PC-3 (cell line): Measurements from ENCODE around the gene TLE6. TPM values are rescaled to one million over a fixed set of nuclear protein-coding genes. Genes with fewer than 3 reads are reported as not detected.

ENCODE experiments used
- ATAC-seq: fragments of 200-7000 bp; cut with Tn5 transposase; 2 replicates; pipeline ENCODE4 v1.9.1; 2020; ENCODE audit warnings: mild to moderate bottlenecking, moderate library complexity
- BruUV-seq: library from RNA; stranded (reverse); fragments of 400-500 nt; replicated peaks from 2 replicates; lab custom pipeline; 2021; lab: Mats Ljungman, UMichigan
- CTCF ChIA-PET: fragments of 300-600 bp; sonication (Branson Sonifier 250); formaldehyde crosslinking; loops from one replicate; lab custom pipeline; 2022; ENCODE audit warnings: antibody characterized with exemption; lab: Charles Lee
- POLR2A ChIA-PET: fragments of 300-600 bp; sonication (Branson Sonifier 250); formaldehyde crosslinking; loops from one replicate; lab custom pipeline; 2022; ENCODE audit warnings: antibody characterized with exemption; ENCODE audit not compliant: unreplicated experiment; lab: Charles Lee
- DNase-seq: peaks from one replicate; pipeline ENCODE4 v3.0.0-alpha.2; 2015
- H2AFZ ChIP-seq: fragments of 300-600 bp; sonication (generic); 2 replicates; pipeline ENCODE4 v1.6.0; 2016; ENCODE audit warnings: antibody characterized with exemption, low read length
- H3F3A ChIP-seq: fragments of 300-600 bp; sonication (generic); one replicate; pipeline ENCODE4 v1.6.0; 2017; ENCODE audit warnings: antibody characterized with exemption, low read length, control low read depth, mild to moderate bottlenecking; ENCODE audit not compliant: unreplicated experiment
- H3K27ac ChIP-seq: fragments of 300-600 bp; sonication (generic); 2 replicates; pipeline ENCODE4 v1.5.1; 2016; ENCODE audit warnings: mild to moderate bottlenecking, low read length
- H3K27me3 ChIP-seq: fragments of 300-600 bp; sonication (generic); 2 replicates; pipeline ENCODE4 v1.6.1; 2016; ENCODE audit warnings: low read length, mixed read lengths
- H3K36me3 ChIP-seq: fragments of 300-600 bp; sonication (generic); 2 replicates; pipeline ENCODE4 v1.6.1; 2016; ENCODE audit warnings: low read depth, mixed run types, low read length, mixed read lengths
- H3K4me1 ChIP-seq: fragments of 300-600 bp; sonication (generic); 2 replicates; pipeline ENCODE4 v1.5.1; 2016; ENCODE audit warnings: low read length; ENCODE audit not compliant: insufficient read depth
- H3K4me2 ChIP-seq: fragments of 300-600 bp; sonication (generic); 2 replicates; pipeline ENCODE4 v1.6.0; 2016; ENCODE audit warnings: low read length
- H3K4me3 ChIP-seq: fragments of 300-600 bp; sonication (generic); 2 replicates; pipeline ENCODE4 v1.5.1; 2016; ENCODE audit warnings: mild to moderate bottlenecking, low read length, mixed read lengths
- H3K79me2 ChIP-seq: fragments of 300-600 bp; sonication (generic); 2 replicates; pipeline ENCODE4 v1.6.1; 2017; ENCODE audit warnings: low read length, mixed read lengths
- H3K9ac ChIP-seq: fragments of 300-600 bp; sonication (generic); 2 replicates; pipeline ENCODE4 v1.6.0; 2016; ENCODE audit warnings: mild to moderate bottlenecking, low read length
- H3K9me2 ChIP-seq: fragments of 300-600 bp; sonication (generic); replicated peaks from 2 replicates; pipeline ENCODE4 v1.6.1; 2016; ENCODE audit warnings: mixed run types, low read length, mixed read lengths
- H3K9me3 ChIP-seq: fragments of 300-600 bp; sonication (generic); 2 replicates; pipeline ENCODE4 v1.6.1; 2016; ENCODE audit warnings: low read length, mixed read lengths
- H4K20me1 ChIP-seq: fragments of 300-600 bp; sonication (generic); 2 replicates; pipeline ENCODE4 v1.6.1; 2016; ENCODE audit warnings: low read length, mixed read lengths
- EZH2 ChIP-seq: fragments of 300-600 bp; sonication (generic); IDR thresholded peaks from one replicate; pipeline ENCODE4 v1.6.1; 2017; ENCODE audit warnings: antibody characterized with exemption, mild to moderate bottlenecking, low read length; ENCODE audit not compliant: unreplicated experiment
- EZH2phosphoT487 ChIP-seq: fragments of 300-600 bp; sonication (generic); IDR thresholded peaks from 2 replicates; pipeline ENCODE4 v1.6.1; 2018; ENCODE audit warnings: mild to moderate bottlenecking, antibody characterized with exemption, low read length, borderline replicate concordance
- intact Hi-C: fragments of 100-400 bp; cut with micrococcal nuclease; formaldehyde crosslinking; loops from 2 replicates; pipeline ENCODE4 v1.9.0; 2023
- total RNA-seq: library from RNA; depleted of rRNA; stranded (reverse); fragments of >200 nt; gene quantifications from 2 replicates; pipeline ENCODE4 v1.2.3, GENCODE V29; 2014
- TF ChIP-seq, protein P1 (sequence below): fragments of 300-600 bp; sonication (generic); conservative IDR thresholded peaks from 2 replicates; pipeline ENCODE4 v1.5.1; 2017; ENCODE audit warnings: antibody characterized with exemption, low read depth, mild to moderate bottlenecking, low read length

Gene TLE6
- total RNA-seq, 1 experiment from 2014 or later = 1.9 TPM

DNA sequence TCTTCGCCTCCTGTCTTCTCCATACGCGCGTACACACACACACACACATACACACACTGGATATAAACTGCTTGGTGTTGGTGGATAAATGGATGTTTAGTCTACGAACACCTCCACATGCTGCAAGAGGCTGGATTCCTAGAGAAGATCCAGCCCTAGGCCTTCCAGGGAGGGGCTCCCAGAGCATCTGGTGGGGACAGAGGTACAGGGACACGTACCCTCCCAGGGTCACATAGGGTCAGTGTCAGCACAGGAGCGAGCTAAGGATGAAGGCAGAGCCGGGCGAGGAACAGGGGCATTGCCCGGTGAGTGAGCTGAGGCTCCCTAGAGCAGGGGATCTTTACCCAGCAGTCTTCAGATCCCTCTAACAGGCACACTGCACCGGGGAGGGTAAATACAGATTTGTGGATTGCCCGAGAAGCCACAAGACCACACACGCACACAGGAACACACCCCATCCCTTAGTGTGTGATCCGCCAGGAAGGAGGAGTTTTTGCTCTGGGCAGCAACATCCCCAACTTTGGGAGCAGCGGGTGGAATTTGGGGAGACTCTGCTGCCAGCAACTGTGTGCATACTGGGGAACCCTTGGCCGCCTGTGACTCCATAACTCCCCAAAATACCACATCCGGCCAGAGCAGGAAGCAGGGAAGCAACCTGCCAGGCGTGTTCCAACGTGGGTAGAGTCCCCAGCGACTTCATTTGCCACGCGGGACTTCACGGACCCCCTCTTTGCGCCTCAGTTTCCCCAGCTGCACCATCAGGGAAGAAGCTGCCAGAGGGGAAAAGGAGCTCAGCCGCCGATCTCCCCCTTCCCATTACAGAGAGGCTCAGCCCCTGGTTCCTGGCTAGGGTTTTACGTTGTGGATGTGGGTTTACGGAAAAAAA is 57.5 kb downstream of the TLE6 start:
- ChIA-PET POLR2A (interaction anchor here (1.0 to 1.2 kb wide), 2 partner anchors 28 to 84 kb away, joined by 5 to 8 read pairs; no protein-coding TSS in a partner anchor), CTCF (interaction anchor here (0.8 kb wide), 1 partner anchor 21 kb away, joined by 3 read pairs; no protein-coding TSS in a partner anchor)

DNA sequence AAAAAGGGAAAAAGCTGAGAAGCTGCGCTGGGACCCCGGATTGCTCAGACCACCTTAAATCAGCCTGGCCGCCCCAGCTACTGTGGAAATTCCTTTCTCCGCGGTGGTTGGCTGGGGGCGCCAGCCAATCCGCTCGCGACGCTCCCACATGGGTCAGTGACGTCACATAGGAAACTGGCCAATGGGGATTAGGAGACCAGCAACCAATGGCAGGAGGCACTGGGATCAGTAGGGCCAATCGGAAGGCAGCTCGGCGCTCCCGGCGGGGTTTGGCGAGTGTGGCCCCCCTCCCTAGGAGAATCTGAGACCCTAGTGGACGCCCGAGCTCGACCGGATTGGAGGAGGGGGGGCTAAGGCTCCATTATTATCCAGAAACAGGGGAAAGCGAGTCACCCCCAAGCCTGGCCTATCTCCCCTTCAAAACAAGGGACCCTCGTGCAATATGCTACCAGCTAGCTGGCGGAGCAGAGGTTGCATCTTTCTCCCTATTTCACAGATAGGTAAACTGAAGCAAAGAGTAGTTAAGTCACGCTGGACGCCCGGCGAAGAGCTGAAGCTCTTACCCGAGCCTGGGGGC is 58.3 kb downstream of the TLE6 start:
- peak overlapping the region; percentile 62 for H3K27ac ChIP-seq
- peak overlapping the region; percentile 85 for H3K4me3 ChIP-seq
- BruUV-seq = no TSS peak
- no peaks in the 10 kb centered on the region for H3K9me3 ChIP-seq
- no peaks in the 10 kb centered on the region for H3F3A ChIP-seq
- intact Hi-C loops = no loop called here
- no peaks in the 10 kb centered on the region for H3K27me3 ChIP-seq
- TF ChIP-seq, protein P1, sequence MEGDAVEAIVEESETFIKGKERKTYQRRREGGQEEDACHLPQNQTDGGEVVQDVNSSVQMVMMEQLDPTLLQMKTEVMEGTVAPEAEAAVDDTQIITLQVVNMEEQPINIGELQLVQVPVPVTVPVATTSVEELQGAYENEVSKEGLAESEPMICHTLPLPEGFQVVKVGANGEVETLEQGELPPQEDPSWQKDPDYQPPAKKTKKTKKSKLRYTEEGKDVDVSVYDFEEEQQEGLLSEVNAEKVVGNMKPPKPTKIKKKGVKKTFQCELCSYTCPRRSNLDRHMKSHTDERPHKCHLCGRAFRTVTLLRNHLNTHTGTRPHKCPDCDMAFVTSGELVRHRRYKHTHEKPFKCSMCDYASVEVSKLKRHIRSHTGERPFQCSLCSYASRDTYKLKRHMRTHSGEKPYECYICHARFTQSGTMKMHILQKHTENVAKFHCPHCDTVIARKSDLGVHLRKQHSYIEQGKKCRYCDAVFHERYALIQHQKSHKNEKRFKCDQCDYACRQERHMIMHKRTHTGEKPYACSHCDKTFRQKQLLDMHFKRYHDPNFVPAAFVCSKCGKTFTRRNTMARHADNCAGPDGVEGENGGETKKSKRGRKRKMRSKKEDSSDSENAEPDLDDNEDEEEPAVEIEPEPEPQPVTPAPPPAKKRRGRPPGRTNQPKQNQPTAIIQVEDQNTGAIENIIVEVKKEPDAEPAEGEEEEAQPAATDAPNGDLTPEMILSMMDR = no peak
- H3K4me1 ChIP-seq = peaks cover 13% of the 10 kb centered on the region
- DNase-seq (peak; percentile 97), ATAC-seq (peak; percentile 90)
- no peaks in the 10 kb centered on the region for H3K79me2 ChIP-seq
- CTCF ChIA-PET = interaction anchor here (0.6 to 0.8 kb wide), 2 partner anchors 20 to 83 kb away, joined by 3 read pairs; no protein-coding TSS in a partner anchor
- POLR2A ChIA-PET = interaction anchor here (0.5 to 1.2 kb wide), 8 partner anchors 16 to 135 kb away, joined by 3 to 8 read pairs (median 5); partner anchors contain the start of gene ZNF57
- no peaks in the 10 kb centered on the region for H3K36me3 ChIP-seq
- H3K9ac ChIP-seq = peak overlapping the region; percentile 92
- no peaks in the 10 kb centered on the region for H3K9me2 ChIP-seq
- peak overlapping the region; percentile 100 for H3K4me2 ChIP-seq
- H2AFZ ChIP-seq = peak overlapping the region; percentile 98
- no peaks in the 10 kb centered on the region for H4K20me1 ChIP-seq

More for the DNA sequence above, 57.5 kb downstream of the TLE6 start:
- H3F3A ChIP-seq = no peaks in the 10 kb centered on the region
- ATAC-seq (no peak), DNase-seq (no peak)
- H3K9ac ChIP-seq = peak overlapping the region; percentile 92
- peak overlapping the region; percentile 85 for H3K4me3 ChIP-seq
- peaks cover 13% of the 10 kb centered on the region for H3K4me1 ChIP-seq
- H2AFZ ChIP-seq = peak overlapping the region; percentile 98
- H3K27ac ChIP-seq = peak overlapping the region; percentile 55
- H3K27me3 ChIP-seq = no peaks in the 10 kb centered on the region
- BruUV-seq = TSS peak; percentile 99
- intact Hi-C loops = no loop called here
- no peaks in the 10 kb centered on the region for H3K9me3 ChIP-seq
- H3K9me2 ChIP-seq = no peaks in the 10 kb centered on the region
- no peaks in the 10 kb centered on the region for H4K20me1 ChIP-seq
- TF ChIP-seq EZH2 (no peak), EZH2phosphoT487 (no peak)
- TF ChIP-seq, protein P1 = no peak
- no peaks in the 10 kb centered on the region for H3K79me2 ChIP-seq
- peak overlapping the region; percentile 100 for H3K4me2 ChIP-seq
- H3K36me3 ChIP-seq = no peaks in the 10 kb centered on the region
